Measurements from ENCODE around the gene PRRX2.

DNA sequence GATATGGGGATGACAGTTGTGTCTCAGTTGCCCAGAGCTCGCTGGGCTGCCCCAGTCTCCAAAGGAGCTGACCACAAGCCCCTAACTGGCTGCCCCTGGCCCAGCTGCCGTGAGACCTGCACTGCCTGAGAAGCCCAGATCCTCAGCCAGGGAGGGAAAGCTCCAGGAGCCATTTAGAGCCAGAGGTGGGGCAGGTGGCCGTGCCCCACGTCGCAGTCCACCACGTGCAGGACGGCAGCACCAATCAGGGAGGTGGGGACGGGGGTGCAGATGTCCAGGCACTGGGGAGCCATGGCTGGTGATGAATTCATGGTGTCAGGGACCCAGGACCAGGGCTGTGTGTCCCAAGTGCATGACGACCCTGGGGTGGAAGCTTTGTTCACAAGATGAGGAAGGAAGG, 13.4 kb downstream of the PRRX2 start:
- TF ChIP-seq CREM (CRISPR knock-in tag; IDR thresholded peaks at IDR 0.05) (no peak), ETV6 (CRISPR knock-in tag; IDR thresholded peaks at IDR 0.05) (no peak)

Measured in WTC11 (cell line).